NT2/D1 (cell line): Measurements from ENCODE around the gene HIGD1C.

Source experiments
- SUZ12 ChIP-seq: IDR thresholded peaks from 2 replicates; pipeline ENCODE4 v1.6.1; 2011; ENCODE audit not compliant: insufficient read length, insufficient read depth; ENCODE audit errors: extremely low read depth
- YY1 ChIP-seq: IDR thresholded peaks from 2 replicates; pipeline ENCODE4 v1.6.1; 2011; ENCODE audit not compliant: insufficient read length, insufficient read depth

DNA sequence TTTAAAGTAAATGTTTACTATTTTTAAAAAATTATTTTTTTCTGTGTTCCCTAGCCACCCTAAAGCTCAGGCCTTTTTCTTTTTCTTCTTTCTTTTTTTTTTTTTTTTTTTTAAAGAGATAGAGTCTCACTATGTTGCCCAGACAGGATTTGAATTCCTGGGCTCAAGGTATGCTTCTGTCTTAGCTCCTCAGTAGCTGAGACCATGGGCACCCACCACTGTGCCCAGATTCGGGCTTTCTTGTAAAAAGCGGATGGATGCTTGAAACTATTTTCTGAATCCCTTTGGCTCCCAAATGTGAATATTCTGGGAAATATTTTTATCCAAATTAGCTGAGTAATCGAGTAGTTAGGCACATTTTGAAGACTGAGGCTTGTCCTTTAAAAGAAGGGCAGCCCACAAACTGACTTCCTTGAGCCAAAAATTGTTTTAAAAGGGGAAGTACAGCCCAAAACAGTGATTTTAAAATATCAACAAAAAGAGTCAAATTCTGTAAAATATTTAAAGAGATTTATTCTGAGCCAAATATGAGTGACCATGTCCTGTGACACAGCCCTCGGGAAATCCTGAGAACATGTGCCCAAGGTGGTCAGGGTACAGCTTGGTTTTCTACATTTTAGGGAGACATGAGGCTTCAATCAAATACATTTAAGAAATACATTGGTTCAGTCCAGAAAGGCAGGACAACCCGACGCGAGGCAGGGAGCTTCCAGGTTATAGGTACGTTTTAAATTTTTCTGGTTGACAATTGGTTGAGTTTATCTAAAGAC is 28.8 kb upstream of the HIGD1C start:
- TF ChIP-seq YY1, result no peak
- TF ChIP-seq SUZ12, result no peak
